Tibial artery (tissue), 4 donors: ENCODE data around the gene SMU1.

Experiments
- DNase-seq, 2 donors: peaks; one replicate each; pipeline ENCODE4 v3.0.0-alpha.2; 2019
- H3K27ac ChIP-seq, 2 donors: fragments of 200-600 bp; sonication (generic) in 1 of 2; 1 replicate in 1 of 2; 2 replicates in 1 of 2; pipeline ENCODE4 v1.5.1; 2018 to 2019; ENCODE audit warnings: mild to moderate bottlenecking in 1 of 2
- H3K27me3 ChIP-seq, 2 donors: fragments of 200-600 bp; sonication (generic) in 1 of 2; one replicate each; pipeline versions ENCODE4 v1.5.1 to v1.6.0; 2016 to 2019
- H3K36me3 ChIP-seq, 3 donors: fragments of 200-600 bp; sonication (generic) in 2 of 3; one replicate each; pipeline ENCODE4 v1.5.1; 2016 to 2019; ENCODE audit warnings: mild to moderate bottlenecking in 2 of 3
- H3K4me1 ChIP-seq, 4 donors: fragments of 200-600 bp; sonication (generic) in 2 of 4; 1 replicate in 3 of 4; 2 replicates in 1 of 4; pipeline ENCODE4 v1.5.1; 2016 to 2019
- H3K4me3 ChIP-seq, 2 donors: fragments of 200-600 bp; sonication (generic) in 1 of 2; 1 replicate in 1 of 2; 2 replicates in 1 of 2; pipeline ENCODE4 v1.5.1; 2018 to 2019; ENCODE audit warnings: mild to moderate bottlenecking in 2 of 2
- H3K9me3 ChIP-seq, 3 donors: fragments of 200-600 bp; sonication (generic) in 1 of 3; one replicate each; pipeline ENCODE4 v1.5.1; 2016 to 2019
- intact Hi-C: fragments of 100-400 bp; cut with DNase I; formaldehyde crosslinking; loops from one replicate; pipeline ENCODE4 v1.15.0; 2023; ENCODE audit warnings: low total_unique reads
- TF ChIP-seq, protein P1 (sequence below), 2 experiments: fragments of 200-600 bp in 1 of 2; fragments of 450-650 bp in 1 of 2; IDR thresholded peaks; one replicate each; pipeline ENCODE4 v1.5.1; 2017 to 2019; ENCODE audit warnings: antibody characterized with exemption in 2 of 2, mild to moderate bottlenecking in 1 of 2, moderate library complexity in 1 of 2

The SMU1 gene

DNA sequence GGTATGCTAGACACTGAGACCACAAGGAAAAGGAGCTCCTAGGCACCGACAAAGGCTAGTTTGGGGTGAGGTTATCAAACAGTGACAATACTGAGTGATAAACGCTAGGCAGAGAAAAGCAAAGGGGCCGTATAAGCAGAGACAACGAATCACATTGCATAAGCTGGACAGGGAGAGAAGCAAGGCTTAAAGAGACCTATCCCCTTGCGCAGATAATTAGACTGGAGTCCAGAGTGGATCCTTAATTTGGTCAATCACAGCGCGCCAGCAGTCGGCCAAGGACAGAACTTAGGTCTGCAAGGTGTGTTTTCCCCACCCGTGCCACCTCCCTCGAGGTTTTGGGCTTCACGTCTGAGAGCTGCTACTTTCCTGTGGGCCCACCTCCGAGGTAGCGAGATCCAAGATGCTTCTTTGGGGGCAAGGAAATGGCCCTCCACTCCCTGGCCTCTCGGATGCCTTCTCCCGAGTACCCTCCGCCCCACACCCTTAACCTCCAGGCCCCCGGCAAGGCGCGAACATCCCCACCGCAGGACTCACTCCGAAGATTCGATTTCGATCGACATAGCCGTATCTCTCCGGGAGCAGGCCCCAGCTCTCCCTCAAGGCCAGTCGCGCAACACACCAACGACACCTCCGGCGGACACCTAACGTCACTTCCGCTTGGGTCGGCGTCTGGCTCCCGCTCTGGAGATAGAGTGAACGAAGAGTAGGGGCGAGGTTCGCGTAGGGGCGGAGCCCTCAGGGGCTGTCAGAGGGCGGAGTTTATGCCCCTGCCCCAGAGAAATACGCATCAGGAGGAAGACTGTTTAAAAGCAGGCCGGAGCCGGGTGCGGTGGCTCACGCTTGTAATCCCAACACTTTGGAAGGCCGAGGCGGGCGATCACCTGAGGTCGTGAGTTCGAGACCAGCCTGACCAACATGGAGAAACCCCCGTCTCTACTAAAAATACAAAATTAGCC is at the start of gene SMU1:
Gene SMU1, minus strand, starts transcription at position 629 of the 959 bp plus-strand sequence. Its CDS starts 66 bp downstream, at position 563.
- Histone ChIP-seq H3K9me3 (no peaks in the 10 kb centered on the region), H3K4me1 (peaks cover 0 to 27% (median 11%) of the 10 kb centered on the region in 4 donors), H3K27me3 (no peaks in the 10 kb centered on the region), H3K27ac (peak within 1 kb of the TSS; percentile 90 to 92), H3K4me3 (peak within 1 kb of the TSS; percentile 69 to 79), H3K36me3 (peaks cover 5 to 31% (median 21%) of the 10 kb centered on the region in 3 donors)
- TF ChIP-seq, protein P1, sequence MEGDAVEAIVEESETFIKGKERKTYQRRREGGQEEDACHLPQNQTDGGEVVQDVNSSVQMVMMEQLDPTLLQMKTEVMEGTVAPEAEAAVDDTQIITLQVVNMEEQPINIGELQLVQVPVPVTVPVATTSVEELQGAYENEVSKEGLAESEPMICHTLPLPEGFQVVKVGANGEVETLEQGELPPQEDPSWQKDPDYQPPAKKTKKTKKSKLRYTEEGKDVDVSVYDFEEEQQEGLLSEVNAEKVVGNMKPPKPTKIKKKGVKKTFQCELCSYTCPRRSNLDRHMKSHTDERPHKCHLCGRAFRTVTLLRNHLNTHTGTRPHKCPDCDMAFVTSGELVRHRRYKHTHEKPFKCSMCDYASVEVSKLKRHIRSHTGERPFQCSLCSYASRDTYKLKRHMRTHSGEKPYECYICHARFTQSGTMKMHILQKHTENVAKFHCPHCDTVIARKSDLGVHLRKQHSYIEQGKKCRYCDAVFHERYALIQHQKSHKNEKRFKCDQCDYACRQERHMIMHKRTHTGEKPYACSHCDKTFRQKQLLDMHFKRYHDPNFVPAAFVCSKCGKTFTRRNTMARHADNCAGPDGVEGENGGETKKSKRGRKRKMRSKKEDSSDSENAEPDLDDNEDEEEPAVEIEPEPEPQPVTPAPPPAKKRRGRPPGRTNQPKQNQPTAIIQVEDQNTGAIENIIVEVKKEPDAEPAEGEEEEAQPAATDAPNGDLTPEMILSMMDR (IDR thresholded peaks at IDR 0.05) = no peak
- intact Hi-C loops = no loop called here
- DNase-seq = peak; percentile 97 to 98

DNA sequence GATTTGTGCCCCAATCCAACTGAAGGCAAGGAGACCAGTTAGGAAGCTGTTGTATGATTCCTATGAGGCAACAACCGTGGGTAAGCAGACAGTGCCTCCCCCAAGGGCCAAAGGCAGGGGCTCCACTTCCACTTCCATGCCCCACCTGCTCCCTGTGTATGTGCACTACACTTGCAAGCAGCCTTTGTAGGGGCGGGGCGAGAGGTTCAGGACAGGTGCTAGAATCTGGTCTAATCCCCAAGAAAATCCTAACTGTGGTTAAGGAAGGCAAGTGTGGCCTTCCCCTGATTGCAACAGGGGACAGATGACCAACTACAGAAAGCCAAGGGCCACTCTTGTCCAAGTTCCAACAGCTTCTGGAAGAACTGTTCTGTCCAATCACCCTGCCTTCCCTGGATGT is 49.0 kb upstream of the SMU1 start:
- no peak overlapping the region for H3K4me3 ChIP-seq
- H3K9me3 ChIP-seq = no peaks in the 10 kb centered on the region
- TF ChIP-seq, protein P1 (IDR thresholded peaks at IDR 0.05) = no peak
- no peak for DNase-seq
- intact Hi-C loops = no loop called here
- no peak overlapping the region for H3K27ac ChIP-seq
- H3K27me3 ChIP-seq = no peaks in the 10 kb centered on the region
- peaks cover 0 to 50% (median 25%) of the 10 kb centered on the region in 4 donors for H3K4me1 ChIP-seq
- peaks cover 19 to 79% (median 41%) of the 10 kb centered on the region in 3 donors for H3K36me3 ChIP-seq

DNA sequence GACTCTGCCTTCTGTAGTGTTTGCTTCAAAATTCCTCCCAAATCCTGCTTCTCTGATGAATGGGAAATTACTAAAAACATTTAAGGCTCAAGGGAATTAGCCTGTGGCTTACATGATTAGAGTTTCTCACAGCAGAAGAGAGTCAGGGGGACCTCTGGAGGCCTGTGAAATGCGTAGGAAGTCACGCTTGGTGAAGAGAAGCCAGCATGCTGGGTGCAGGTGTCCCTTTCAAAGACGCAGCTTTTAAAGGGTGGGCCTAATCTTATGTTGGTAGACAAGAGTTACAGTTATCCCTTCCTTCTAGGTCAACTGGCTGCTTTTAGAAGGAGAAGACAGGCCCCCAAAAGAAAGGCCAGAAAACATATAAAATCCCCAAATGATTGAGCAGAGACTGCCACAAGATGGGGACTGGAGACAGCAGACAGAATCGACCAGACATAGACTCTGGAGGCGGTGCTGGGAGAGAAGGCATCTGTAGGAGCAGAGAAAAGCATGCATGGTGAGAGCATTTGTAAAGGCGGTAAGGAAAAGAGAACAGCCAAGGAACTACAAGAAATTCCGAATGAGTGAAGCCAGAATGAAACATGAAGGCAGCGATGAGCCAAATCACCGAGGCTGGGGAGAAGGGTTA is 48.4 kb upstream of the SMU1 start:
- peaks cover 16 to 82% (median 43%) of the 10 kb centered on the region in 3 donors for H3K36me3 ChIP-seq
- intact Hi-C loops = no loop called here

DNA sequence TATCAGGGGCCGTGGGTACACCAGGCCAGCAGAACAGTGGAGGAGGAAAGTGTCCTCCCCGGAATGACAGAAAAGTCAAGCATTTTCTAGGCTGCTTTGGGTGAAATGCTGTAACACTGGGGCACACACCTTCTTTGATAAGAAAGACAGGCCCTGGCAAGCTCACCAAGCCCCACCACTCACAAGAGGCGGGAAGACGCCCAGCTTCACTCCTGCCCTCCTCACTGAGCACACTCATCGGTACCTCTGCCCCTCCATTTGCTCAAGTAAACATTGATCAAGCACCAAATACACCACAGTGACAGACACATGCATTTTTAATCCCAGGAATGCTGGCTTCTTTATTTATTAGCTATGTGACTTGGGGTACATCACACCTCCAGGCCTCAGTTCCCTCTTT is 47.6 kb upstream of the SMU1 start:
- no peak for DNase-seq
- no peak overlapping the region for H3K4me3 ChIP-seq
- intact Hi-C loops = no loop called here
- peaks cover 0 to 36% (median 22%) of the 10 kb centered on the region in 4 donors for H3K4me1 ChIP-seq
- no peaks in the 10 kb centered on the region for H3K9me3 ChIP-seq
- H3K27me3 ChIP-seq = no peaks in the 10 kb centered on the region
- peaks cover 14 to 82% (median 43%) of the 10 kb centered on the region in 3 donors for H3K36me3 ChIP-seq
- no peak overlapping the region for H3K27ac ChIP-seq
- TF ChIP-seq, protein P1 (IDR thresholded peaks at IDR 0.05) = no peak

More for the DNA sequence above, 48.4 kb upstream of the SMU1 start:
- DNase-seq = no peak
- H3K27ac ChIP-seq = no peak overlapping the region
- H3K4me1 ChIP-seq = peaks cover 0 to 44% (median 22%) of the 10 kb centered on the region in 4 donors
- H3K27me3 ChIP-seq = no peaks in the 10 kb centered on the region
- H3K4me3 ChIP-seq = no peak overlapping the region
- H3K9me3 ChIP-seq = no peaks in the 10 kb centered on the region
- TF ChIP-seq, protein P1 (IDR thresholded peaks at IDR 0.05) = no peak

DNA sequence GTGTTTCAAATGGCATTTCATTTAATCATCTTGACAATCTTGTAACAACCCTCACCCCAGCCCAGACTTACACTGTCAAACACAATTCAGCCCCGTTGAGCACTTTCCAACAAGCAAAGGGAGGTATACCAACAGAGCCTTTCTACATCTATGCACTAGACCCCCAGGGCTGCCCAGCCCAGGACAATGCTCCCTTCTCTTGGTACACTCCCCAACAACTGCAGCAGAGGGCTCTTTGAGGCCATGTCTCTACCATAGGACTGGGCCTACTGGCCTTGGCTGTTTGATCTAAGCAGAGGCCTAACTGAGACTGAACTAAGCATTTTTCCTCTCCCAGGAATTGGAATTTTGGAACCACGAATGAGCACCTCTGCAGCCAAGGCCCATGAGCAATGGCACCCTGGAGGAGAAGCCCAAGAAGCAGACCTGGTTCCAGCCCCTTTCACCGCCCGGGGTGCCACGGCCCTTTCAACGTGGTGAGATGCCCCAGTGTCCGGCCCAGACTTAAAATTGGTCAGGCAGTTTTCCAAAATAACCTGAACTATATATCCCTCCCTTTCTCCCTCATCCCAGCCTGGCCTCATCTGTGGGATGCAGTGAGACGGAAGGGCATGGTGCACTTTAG is 47.0 kb upstream of the SMU1 start:
- Histone ChIP-seq H3K36me3 (peaks cover 9 to 82% (median 43%) of the 10 kb centered on the region in 3 donors), H3K27ac (no peak overlapping the region), H3K4me1 (peaks cover 0 to 30% (median 20%) of the 10 kb centered on the region in 4 donors), H3K27me3 (no peaks in the 10 kb centered on the region), H3K4me3 (no peak overlapping the region), H3K9me3 (no peaks in the 10 kb centered on the region)
- intact Hi-C loops = no loop called here
- TF ChIP-seq, protein P1 (IDR thresholded peaks at IDR 0.05) = no peak
- DNase-seq = no peak
